SKM-1 (cell line): ENCODE data around the gene FERMT1.

Experiments
- DNase-seq: peaks from one replicate; lab custom pipeline; 2025; ENCODE audit not compliant: unreplicated experiment; lab: John Stamatoyannopoulos, UW

The FERMT1 gene, protein sequence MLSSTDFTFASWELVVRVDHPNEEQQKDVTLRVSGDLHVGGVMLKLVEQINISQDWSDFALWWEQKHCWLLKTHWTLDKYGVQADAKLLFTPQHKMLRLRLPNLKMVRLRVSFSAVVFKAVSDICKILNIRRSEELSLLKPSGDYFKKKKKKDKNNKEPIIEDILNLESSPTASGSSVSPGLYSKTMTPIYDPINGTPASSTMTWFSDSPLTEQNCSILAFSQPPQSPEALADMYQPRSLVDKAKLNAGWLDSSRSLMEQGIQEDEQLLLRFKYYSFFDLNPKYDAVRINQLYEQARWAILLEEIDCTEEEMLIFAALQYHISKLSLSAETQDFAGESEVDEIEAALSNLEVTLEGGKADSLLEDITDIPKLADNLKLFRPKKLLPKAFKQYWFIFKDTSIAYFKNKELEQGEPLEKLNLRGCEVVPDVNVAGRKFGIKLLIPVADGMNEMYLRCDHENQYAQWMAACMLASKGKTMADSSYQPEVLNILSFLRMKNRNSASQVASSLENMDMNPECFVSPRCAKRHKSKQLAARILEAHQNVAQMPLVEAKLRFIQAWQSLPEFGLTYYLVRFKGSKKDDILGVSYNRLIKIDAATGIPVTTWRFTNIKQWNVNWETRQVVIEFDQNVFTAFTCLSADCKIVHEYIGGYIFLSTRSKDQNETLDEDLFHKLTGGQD

DNA sequence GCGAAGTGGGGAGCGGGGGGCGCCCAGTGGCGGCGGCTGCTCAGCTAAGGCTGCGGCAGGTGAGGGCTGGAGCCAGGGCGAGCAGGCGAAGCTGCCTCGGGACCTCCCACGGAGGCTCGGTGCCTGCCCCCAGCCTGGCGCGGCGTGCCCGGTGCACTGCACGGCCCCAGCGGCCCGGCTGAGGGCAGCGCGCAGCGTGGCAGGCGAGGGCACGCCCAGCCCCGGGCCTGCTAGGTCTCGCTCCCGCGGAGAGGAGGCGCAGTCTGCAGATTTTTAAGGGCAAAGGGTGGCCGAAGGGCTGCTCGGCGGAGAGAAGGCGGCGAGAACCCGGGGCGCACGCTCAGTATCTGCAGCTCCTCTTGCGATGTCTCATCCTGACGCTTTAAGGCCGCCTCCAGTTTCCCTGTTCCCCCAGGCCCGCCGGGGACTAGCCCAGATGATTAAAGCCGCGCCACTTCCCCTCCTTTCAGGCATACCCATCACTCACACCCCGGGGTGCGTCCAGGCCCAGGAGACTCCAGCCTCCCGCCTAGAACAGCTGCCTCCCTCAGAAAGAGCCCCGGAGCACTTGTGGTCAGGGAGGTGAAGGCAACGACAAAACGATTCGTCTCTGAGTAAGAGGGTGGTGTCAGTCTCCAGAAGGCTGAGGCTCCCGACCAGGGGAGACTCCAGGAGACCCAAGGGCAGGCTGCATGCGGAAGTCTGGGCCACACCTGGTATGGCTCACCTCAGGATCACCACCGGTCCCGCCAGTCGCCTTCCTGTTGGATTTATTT, at the start of gene FERMT1:
FERMT1 (minus strand) TSS at position 158 of the 776 bp plus-strand sequence. CDS start 3,476 bp downstream, outside the sequence.
- DNase-seq = peak; percentile 8

DNA sequence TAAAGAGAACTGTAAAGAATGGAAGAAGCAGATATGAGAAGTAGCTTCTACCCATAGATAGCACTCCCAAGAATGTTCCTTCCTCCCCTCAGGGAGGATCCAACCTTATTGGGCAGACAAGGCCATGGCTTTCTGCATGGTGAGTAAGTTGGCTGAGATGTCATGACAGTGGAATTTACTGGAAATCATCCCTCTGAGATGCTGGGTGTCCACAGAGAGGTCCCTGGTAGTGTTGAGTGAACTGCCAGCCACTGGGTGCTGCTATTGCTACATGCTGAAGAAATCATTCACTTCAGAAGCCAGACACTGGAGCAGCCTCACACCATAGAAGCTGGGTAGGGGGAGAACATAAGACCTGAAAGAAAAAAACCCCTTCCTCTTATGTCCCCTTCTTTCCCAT, 46.4 kb upstream of the FERMT1 start:
- DNase-seq = no peak

DNA sequence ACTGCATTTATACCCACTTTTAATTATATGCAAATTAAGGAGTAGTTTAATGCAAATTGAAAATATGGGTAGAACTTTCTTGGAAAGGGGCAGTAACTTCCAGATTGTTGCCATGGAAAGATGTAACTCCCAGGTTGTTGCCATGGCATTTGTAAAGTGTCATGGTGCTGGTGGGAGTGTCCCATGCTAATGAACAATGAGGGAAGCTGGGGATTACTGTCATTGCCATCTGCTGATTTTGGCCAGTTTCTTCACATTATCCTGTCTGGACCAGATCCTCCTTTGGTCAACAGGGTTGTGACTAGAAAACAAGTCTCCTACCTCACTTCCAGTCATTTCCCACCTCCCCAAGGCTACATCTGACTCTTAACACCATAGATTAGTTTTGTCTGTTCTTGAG, 45.4 kb upstream of the FERMT1 start:
- DNase-seq = no peak

GRCh38 chr20:6165346-6165745, 42.5 kb upstream of the FERMT1 start:
- DNase-seq = no peak

GRCh38 chr20:6164421-6165341, 41.9 kb upstream of the FERMT1 start:
- DNase-seq = no peak

GRCh38 chr20:6160736-6161135, 37.9 kb upstream of the FERMT1 start:
- no peak for DNase-seq

DNA sequence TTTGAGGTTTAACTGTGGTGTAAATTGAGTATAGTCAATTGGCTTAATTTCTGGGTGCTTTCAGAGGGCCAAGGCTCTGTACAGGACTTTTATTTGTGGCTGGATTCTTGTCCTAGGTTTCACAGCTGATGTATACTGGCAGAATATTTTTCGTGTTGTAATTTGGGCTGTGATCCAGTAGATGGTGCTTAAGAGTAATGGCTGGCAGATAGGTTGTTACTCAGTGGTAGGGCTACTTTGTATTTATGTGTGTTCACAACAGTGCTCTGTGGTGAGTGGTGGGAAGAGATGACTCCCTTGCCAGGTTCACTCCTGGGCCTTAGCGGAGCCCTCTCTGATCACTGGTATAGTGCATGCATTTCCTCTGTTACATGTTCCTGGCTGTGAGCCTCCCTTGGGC, 34.5 kb upstream of the FERMT1 start:
- DNase-seq = no peak

- DNase-seq = no peak
These were observed 29.9 kb upstream of the FERMT1 start for GRCh38 chr20:6152777-6153176.

GRCh38 chr20:6148073-6148472, 25.2 kb upstream of the FERMT1 start:
- no peak for DNase-seq

DNA sequence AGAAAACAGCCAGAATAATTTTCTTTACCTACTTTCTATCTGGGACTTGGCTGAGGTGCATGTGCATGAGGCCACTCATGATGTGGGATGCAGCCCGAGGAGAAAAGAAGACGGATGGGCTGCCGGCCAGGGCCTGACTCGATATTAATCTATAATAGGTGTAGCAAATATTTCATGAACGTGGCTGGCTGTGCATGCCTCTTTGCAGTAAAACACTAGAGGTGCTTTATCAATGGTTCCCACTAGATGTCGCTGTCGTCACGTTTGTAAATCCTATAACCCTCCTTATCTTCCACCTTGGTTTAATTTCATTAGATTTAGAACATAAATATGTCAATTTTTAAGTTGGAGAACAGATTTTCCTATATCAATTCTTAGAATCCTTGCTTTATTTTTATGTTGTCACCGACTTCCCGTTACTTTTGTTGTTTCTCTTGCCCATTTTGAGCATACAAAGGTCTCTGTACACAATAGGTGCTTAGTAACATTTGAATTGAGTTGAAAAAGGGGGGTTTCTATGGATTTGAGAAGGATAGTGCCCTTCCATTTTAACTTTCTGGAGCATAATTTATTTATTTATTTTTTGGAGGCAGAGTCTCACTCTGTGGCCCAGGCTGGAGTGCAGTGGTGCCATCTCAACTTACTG, 19.6 kb upstream of the FERMT1 start:
- DNase-seq = peak; percentile 5

- DNase-seq = no peak
These were observed 18.1 kb upstream of the FERMT1 start for GRCh38 chr20:6140947-6141346.

DNA sequence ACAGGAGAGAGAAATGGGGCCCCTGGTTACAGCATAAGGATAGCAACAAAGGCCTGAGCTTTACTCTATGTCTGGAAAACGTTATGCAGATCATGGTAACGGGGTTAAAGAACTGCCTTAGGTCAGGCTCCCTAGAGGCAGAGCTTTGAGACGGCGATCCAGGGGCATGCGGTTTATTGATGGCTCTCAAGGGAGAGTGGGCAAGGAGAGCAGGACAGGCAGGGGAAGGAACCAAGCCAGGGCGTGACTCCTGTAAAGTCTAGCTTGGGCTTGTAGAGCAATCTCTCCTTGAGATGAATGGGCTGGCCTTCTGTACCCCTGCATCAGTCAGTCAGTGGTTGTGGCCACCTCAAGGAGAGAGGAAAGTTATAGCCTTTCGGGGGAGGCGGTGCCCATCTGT, 12.5 kb upstream of the FERMT1 start:
- DNase-seq = no peak

GRCh38 chr20:6134592-6134991, 11.8 kb upstream of the FERMT1 start:
- no peak for DNase-seq

GRCh38 chr20:6130045-6130444, 7.2 kb upstream of the FERMT1 start:
- no peak for DNase-seq

- DNase-seq = no peak
These were observed 5.0 kb upstream of the FERMT1 start for GRCh38 chr20:6127825-6128224.

- no peak for DNase-seq
These were observed 4.0 kb upstream of the FERMT1 start for GRCh38 chr20:6126846-6127245.

GRCh38 chr20:6123649-6124014, 802 bp upstream of the FERMT1 start:
- no peak for DNase-seq

DNA sequence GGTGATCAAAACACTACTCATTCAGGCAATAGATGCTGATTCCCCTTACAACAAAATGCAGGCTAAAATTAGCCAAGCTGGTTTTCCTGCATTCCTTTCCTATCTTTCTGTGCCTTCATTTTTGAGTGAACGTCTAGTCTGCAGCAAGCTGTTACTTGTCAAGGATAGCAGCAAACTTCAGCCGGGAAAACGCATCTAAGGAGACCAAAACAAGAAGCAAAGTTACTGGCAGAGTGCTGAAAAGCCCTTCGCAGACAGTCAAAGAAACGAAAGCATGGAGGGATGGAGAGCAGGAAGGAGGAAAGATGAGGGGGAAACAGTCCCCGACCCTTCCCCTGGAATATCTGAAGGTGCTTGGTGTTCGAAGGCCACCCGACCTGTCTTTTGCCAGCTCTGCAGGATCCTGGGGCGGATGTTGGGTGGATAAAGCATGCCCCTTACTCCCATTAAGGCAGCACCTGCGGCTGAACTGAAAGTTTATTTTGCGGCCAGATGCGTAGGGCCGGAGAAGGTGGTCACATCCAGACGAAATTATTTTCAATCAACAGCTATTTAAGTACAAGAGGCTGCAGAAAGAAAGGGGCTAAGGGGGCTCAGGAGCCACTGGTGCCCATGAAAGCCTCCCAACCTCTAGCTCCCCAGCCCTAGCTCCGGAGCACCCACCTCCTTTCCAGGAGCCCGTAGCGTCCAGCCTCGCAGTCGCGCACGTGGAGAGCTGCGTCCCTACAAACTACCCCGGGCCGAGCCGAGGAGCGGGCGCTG, 538 bp downstream of the FERMT1 start:
- DNase-seq = no peak

DNA sequence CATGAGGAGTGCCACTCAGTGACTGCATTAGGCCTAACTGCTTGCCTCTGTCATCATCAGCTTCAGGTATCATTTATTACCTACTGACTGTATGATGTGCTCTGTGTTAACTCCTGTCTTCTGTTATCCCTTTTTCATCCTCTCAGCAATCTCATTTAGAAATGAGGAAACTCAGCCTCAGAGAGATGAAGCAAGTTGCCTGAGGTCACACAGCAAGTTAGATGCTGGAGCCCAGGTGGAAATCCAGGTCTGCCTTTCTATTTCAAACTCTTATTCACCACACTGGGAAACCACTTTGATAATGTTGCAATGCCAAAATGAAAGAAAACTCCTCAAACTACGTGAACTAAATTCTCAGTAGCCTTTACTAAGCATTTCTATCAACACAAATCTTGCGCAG, 1.3 kb downstream of the FERMT1 start:
- no peak for DNase-seq
